ENCODE data around the gene CERS5. TPM values are rescaled to one million over a fixed set of nuclear protein-coding genes. Genes with fewer than 3 reads are reported as not detected.
A peak's percentile ranks its signal among the peaks of the same experiment; 100 is the strongest.

Gene CERS5
- polyA plus RNA-seq, 1 experiment: 83.3 TPM

- DNase-seq (ENCODE audit: low read depth, low spot score): peak; percentile 83
- ChIA-PET POLR2A (interaction anchor here (0.6 to 1.8 kb wide), 7 partner anchors 17 to 116 kb away, joined by 3 to 5 read pairs (median 5); partner anchors contain the start of gene LIMA1), CTCF (interaction anchor here (0.7 to 4.9 kb wide), 4 partner anchors 9 to 127 kb away, joined by 3 to 21 read pairs (median 6); partner anchors contain the start of gene COX14)
- Histone ChIP-seq H3K4me3 (ENCODE audit: low read depth, low read length) (no peak overlapping the region), H3K27me3 (ENCODE audit: control insufficient read depth, insufficient read depth, low read length) (no peaks in the 10 kb centered on the region), H3K9me3 (ENCODE audit: control insufficient read depth, insufficient read depth, low read length) (no peaks in the 10 kb centered on the region), H3K27ac (ENCODE audit: low read depth, low read length) (peak overlapping the region; percentile 98)
- TF ChIP-seq, protein P1, sequence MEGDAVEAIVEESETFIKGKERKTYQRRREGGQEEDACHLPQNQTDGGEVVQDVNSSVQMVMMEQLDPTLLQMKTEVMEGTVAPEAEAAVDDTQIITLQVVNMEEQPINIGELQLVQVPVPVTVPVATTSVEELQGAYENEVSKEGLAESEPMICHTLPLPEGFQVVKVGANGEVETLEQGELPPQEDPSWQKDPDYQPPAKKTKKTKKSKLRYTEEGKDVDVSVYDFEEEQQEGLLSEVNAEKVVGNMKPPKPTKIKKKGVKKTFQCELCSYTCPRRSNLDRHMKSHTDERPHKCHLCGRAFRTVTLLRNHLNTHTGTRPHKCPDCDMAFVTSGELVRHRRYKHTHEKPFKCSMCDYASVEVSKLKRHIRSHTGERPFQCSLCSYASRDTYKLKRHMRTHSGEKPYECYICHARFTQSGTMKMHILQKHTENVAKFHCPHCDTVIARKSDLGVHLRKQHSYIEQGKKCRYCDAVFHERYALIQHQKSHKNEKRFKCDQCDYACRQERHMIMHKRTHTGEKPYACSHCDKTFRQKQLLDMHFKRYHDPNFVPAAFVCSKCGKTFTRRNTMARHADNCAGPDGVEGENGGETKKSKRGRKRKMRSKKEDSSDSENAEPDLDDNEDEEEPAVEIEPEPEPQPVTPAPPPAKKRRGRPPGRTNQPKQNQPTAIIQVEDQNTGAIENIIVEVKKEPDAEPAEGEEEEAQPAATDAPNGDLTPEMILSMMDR (IDR thresholded peaks at IDR 0.05; ENCODE audit: low read depth, low read length): no peak
Observed at GRCh38 chr12:50187084-50187900, 20.1 kb upstream of the CERS5 start.

DNA sequence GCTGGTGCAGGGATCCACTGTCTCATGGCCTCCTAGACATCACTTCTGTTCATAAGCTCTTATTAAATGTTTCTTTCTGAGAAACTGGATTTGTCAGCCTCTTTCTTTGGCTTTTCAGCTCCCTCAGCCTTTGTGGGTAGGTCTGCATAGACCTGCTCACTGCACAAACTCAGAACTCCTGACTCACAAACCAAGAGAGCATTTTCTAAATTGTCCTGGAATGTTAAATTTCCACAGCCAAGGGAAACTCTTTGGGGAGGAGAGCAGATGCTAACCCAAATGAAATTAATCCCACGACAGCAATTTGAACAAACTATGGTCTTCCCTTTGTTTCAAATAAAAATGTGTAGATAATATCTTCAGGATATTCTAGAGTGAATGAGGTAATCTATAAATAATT lies 19.5 kb upstream of the CERS5 start:
- DNase-seq (ENCODE audit: low read depth, low spot score): no peak
- ChIA-PET CTCF (interaction anchor here (0.5 to 4.9 kb wide), 4 partner anchors 11 to 128 kb away, joined by 3 to 22 read pairs (median 14); partner anchors contain the start of gene COX14), POLR2A (interaction anchor here (1.4 to 1.8 kb wide), 3 partner anchors 34 to 96 kb away, joined by 3 to 5 read pairs (median 5); partner anchors contain the start of gene LIMA1)
- Histone ChIP-seq H3K27ac (ENCODE audit: low read depth, low read length) (peak overlapping the region; percentile 94), H3K27me3 (ENCODE audit: control insufficient read depth, insufficient read depth, low read length) (no peaks in the 10 kb centered on the region), H3K9me3 (ENCODE audit: control insufficient read depth, insufficient read depth, low read length) (no peaks in the 10 kb centered on the region), H3K4me3 (ENCODE audit: low read depth, low read length) (no peak overlapping the region)
- TF ChIP-seq, protein P1 (IDR thresholded peaks at IDR 0.05; ENCODE audit: low read depth, low read length): no peak

DNA sequence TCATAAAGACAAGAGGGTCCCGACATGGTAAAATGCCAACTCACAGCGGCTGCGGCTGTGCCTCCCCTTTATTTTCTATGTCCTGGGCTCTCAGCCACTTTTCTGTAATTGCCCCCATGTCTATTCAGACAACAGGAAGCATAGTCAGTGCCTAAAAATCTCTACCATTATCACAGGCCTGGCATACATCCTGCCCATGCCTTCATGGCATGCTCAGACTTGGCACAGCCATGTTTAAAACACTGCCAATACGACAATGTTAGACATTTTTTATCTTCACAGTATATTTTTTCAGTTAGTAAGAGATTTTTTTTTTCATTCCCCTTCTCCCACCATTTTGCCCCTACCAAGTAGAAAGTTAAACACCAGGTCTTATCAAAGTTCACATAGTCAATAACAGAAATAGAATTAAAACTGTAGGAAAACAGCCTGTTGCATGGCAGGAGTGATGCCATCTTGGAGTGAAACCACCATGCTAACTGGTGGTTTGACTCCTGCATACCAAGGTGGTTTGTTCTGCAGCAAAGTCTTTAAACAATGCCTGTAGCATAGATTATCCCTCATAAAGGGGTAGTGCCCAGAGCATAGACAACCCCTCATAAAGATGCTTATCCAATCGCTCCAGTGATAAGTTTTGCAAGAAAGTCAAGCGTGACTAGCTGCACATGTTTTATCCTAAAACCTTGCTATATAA lies 18.9 kb upstream of the CERS5 start:
- Histone ChIP-seq H3K27me3 (ENCODE audit: control insufficient read depth, insufficient read depth, low read length) (no peaks in the 10 kb centered on the region), H3K9me3 (ENCODE audit: control insufficient read depth, insufficient read depth, low read length) (no peaks in the 10 kb centered on the region), H3K27ac (ENCODE audit: low read depth, low read length) (peak overlapping the region; percentile 94), H3K4me3 (ENCODE audit: low read depth, low read length) (no peak overlapping the region)
- CTCF ChIA-PET: interaction anchor here (0.5 to 4.9 kb wide), 4 partner anchors 10 to 128 kb away, joined by 3 to 22 read pairs (median 14); partner anchors contain the start of gene COX14
- POLR2A ChIA-PET: interaction anchor here (1.4 to 1.8 kb wide), 3 partner anchors 35 to 97 kb away, joined by 3 to 5 read pairs (median 5); partner anchors contain the start of gene LIMA1
- DNase-seq (ENCODE audit: low read depth, low spot score): no peak
- TF ChIP-seq, protein P1 (IDR thresholded peaks at IDR 0.05; ENCODE audit: low read depth, low read length): no peak

- POLR2A ChIA-PET: interaction anchor here (0.8 kb wide), 1 partner anchor 15 kb away, joined by 3 read pairs; no protein-coding TSS in a partner anchor
Observed at GRCh38 chr12:50185301-50185895, 18.2 kb upstream of the CERS5 start.

More at GRCh38 chr12:50185301-50185895, 18.2 kb upstream of the CERS5 start:
- no peak for DNase-seq (ENCODE audit: low read depth, low spot score)
- TF ChIP-seq, protein P1 (IDR thresholded peaks at IDR 0.05; ENCODE audit: low read depth, low read length): no peak
- no peaks in the 10 kb centered on the region for H3K27me3 ChIP-seq (ENCODE audit: control insufficient read depth, insufficient read depth, low read length)
- H3K9me3 ChIP-seq (ENCODE audit: control insufficient read depth, insufficient read depth, low read length): no peaks in the 10 kb centered on the region
- H3K4me3 ChIP-seq (ENCODE audit: low read depth, low read length): no peak overlapping the region
- CTCF ChIA-PET: interaction anchor here (1.7 to 4.9 kb wide), 3 partner anchors 9 to 129 kb away, joined by 7 to 22 read pairs (median 21); partner anchors contain the start of gene COX14
- peak overlapping the region; percentile 94 for H3K27ac ChIP-seq (ENCODE audit: low read depth, low read length)

Data from AG04450 (cell line).